ENCODE measurements around the gene SNX11. TPM values are rescaled to one million over a fixed set of nuclear protein-coding genes. Genes with fewer than 3 reads are reported as not detected.

SNX11 gene
- total and polyA plus RNA-seq, 2 of the 8 experiments (the other 6 are each of a cell fraction or from before 2014, with no cell fraction given): 21.1 to 21.4 TPM

- Histone ChIP-seq H3K4me3 (ENCODE audit: extremely low read depth in 1 of 4, insufficient read depth in 2 of 4, low read depth in 3 of 4, low read length in 4 of 4) (no peak overlapping the region), H3K79me1 (ENCODE audit: low read depth, low read length) (no peaks in the 10 kb centered on the region), H2BK15ac (ENCODE audit: low read length) (no peak overlapping the region), H2AK5ac (ENCODE audit: low read depth, low read length) (no peak overlapping the region), H3K23ac (ENCODE audit: insufficient read length) (no peak overlapping the region), H3K79me2 (ENCODE audit: control insufficient read depth in 1 of 2, insufficient read depth in 2 of 2, low read length in 2 of 2) (no peaks in the 10 kb centered on the region), H4K20me1 (replicated peaks in 1 of 2; ENCODE audit: control insufficient read depth in 1 of 2, insufficient read depth in 2 of 2, low read length in 2 of 2) (no peaks in the 10 kb centered on the region), H3K4me2 (ENCODE audit: insufficient read depth in 1 of 2, low read depth in 2 of 2, low read length in 2 of 2) (no peak overlapping the region), H3K18ac (ENCODE audit: extremely low read depth, low read length) (no peak overlapping the region), H3K23me2 (ENCODE audit: low read depth, low read length) (no peaks in the 10 kb centered on the region), H2BK5ac (ENCODE audit: low read depth, low read length) (no peak overlapping the region), H3K36me3 (ENCODE audit: control insufficient read depth in 2 of 4, insufficient read depth in 4 of 4, low read length in 3 of 4) (peaks cover 4 to 14% (median 11%) of the 10 kb centered on the region in 4 experiments; a peak in 6 of 8 replicates), H3K56ac (replicated peaks; ENCODE audit: insufficient read length, low read depth, low read length) (no peak overlapping the region), H4K5ac (ENCODE audit: insufficient read length, low read depth, low read length) (no peak overlapping the region), H3K4ac (replicated peaks; ENCODE audit: insufficient read length, low read depth, low read length) (no peak overlapping the region), H2BK20ac (ENCODE audit: low read length) (no peak overlapping the region), H3K9me3 (ENCODE audit: insufficient read depth in 2 of 2, low read depth in 1 of 2, low read length in 1 of 2) (no peaks in the 10 kb centered on the region), H4K91ac (replicated peaks; ENCODE audit: insufficient read length, low read length) (no peak overlapping the region), H3K27me3 (replicated peaks in 1 of 4; ENCODE audit: control insufficient read depth in 3 of 4, extremely low read depth in 1 of 4, insufficient read depth in 3 of 4, low read length in 3 of 4) (no peaks in the 10 kb centered on the region), H2BK120ac (replicated peaks; ENCODE audit: low read depth, low read length) (no peak overlapping the region), H3K9ac (replicated peaks in 1 of 4; ENCODE audit: extremely low read depth in 1 of 4, low read depth in 3 of 4, low read length in 3 of 4) (no peak overlapping the region), H2AFZ (ENCODE audit: low read length) (no peak overlapping the region), H3K4me1 (replicated peaks in 1 of 4; ENCODE audit: control insufficient read depth in 3 of 4, insufficient read depth in 4 of 4, low read length in 3 of 4) (no peaks in the 10 kb centered on the region), H4K8ac (ENCODE audit: extremely low read depth, insufficient read depth, low read length) (no peak overlapping the region; the same call in none of the 2 replicates), H2BK12ac (ENCODE audit: low read depth, low read length) (no peak overlapping the region), H3K14ac (ENCODE audit: insufficient read length) (no peak overlapping the region), H3K27ac (ENCODE audit: low read depth, low read length) (no peak overlapping the region)
- TF ChIP-seq EZH2 (IDR thresholded peaks at IDR 0.05; ENCODE audit: low read depth, low read length, severe bottlenecking): no peak
- TF ChIP-seq CTBP2 (IDR thresholded peaks at IDR 0.05; ENCODE audit: borderline replicate concordance, insufficient read depth, insufficient read length, low read length): no peak
- no peak for TF ChIP-seq KDM4A (IDR thresholded peaks at IDR 0.05; ENCODE audit: low read depth, low read length, severe bottlenecking)
- TF ChIP-seq POU5F1 (IDR thresholded peaks at IDR 0.05; ENCODE audit: low read depth, low read length): no peak
- no peak for TF ChIP-seq TAF1 (IDR thresholded peaks at IDR 0.05; ENCODE audit: low read depth, low read length)
- TF ChIP-seq JUN (IDR thresholded peaks at IDR 0.05; ENCODE audit: low read depth, low read length): no peak
- no peak for TF ChIP-seq CBX5 (IDR thresholded peaks at IDR 0.05; ENCODE audit: low read depth, low read length)
- TF ChIP-seq CBX8 (IDR thresholded peaks at IDR 0.05; ENCODE audit: borderline replicate concordance, low read depth, low read length): no peak
- TF ChIP-seq GTF2F1 (IDR thresholded peaks at IDR 0.05; ENCODE audit: borderline replicate concordance, low read depth, low read length): no peak
- TF ChIP-seq BRCA1 (IDR thresholded peaks at IDR 0.05; ENCODE audit: low read depth, low read length): no peak
- TF ChIP-seq ASH2L (IDR thresholded peaks at IDR 0.05; ENCODE audit: low read length): no peak
- POLR2A ChIA-PET (ENCODE audit: partially characterized antibody): interaction anchor here (1.0 to 2.2 kb wide), 4 partner anchors 17 to 77 kb away, joined by 3 to 9 read pairs (median 4); partner anchors contain the start of genes CBX1 and NFE2L1
- DNase-seq (ENCODE audit: low read depth in 1 of 2, low spot score in 2 of 2) (no peak), FAIRE-seq (no peak)
- 79% methylated on average over 9 of the region's 9 CpGs; no CpG with 5 or more reads in 1 of the 2 experiments for WGBS, 2 experiments (ENCODE audit: extremely low coverage in 1 of 2, insufficient coverage in 1 of 2, insufficient read length in 1 of 2, insufficient replicate concordance in 2 of 2, low coverage in 1 of 2, low lambda C conversion rate in 2 of 2, missing lambda C conversion rate in 1 of 2)
- CTCF ChIA-PET (ENCODE audit: partially characterized antibody): interaction anchor here (0.8 to 6.5 kb wide), 8 partner anchors 18 to 334 kb away, joined by 3 to 53 read pairs (median 6); partner anchors contain the start of gene SNX11
Observed at GRCh38 chr17:48125829-48126531, 18.4 kb downstream of the SNX11 start.
